Naive thymus-derived CD4-positive, alpha-beta T cell (primary cell): ENCODE data around the gene SINHCAF. TPM values are rescaled to one million over a fixed set of nuclear protein-coding genes. Genes with fewer than 3 reads are reported as not detected.

Experiments used
- ATAC-seq: fragments of 150-1000 bp; cut with Tn5 transposase; 2 replicates; pipeline ENCODE4 v1.10.0; 2021; ENCODE audit warnings: mild to moderate bottlenecking, moderate library complexity
- CTCF ChIA-PET: fragments of 350-600 bp; sonication (Branson Sonifier 250); formaldehyde crosslinking; loops from one replicate; lab custom pipeline; 2021; ENCODE audit warnings: antibody characterized with exemption; lab: Charles Lee
- POLR2A ChIA-PET: fragments of 350-600 bp; sonication (Branson Sonifier 250); formaldehyde crosslinking; loops from one replicate; lab custom pipeline; 2021; ENCODE audit warnings: antibody characterized with exemption, inconsistent platforms; lab: Charles Lee
- DNase-seq, 9 donors: peaks; one replicate each; pipeline versions ENCODE4 v3.0.0 to v3.0.0-alpha.2; 2020 to 2022; ENCODE audit warnings: mixed read lengths in 1 of 9
- H3K27ac ChIP-seq: one replicate; pipeline ENCODE4 v1.7.0; 2013; ENCODE audit warnings: mild to moderate bottlenecking, low read depth, low read length, moderate library complexity
- H3K27me3 ChIP-seq, 2 donors: one replicate each; pipeline ENCODE4 v1.7.0; 2013; ENCODE audit warnings: low read length in 2 of 2, mild to moderate bottlenecking in 2 of 2, moderate library complexity in 2 of 2; ENCODE audit not compliant: control insufficient read depth in 2 of 2, insufficient read depth in 2 of 2
- H3K36me3 ChIP-seq, 3 experiments: 1 replicate in 2 of 3; 2 replicates in 1 of 3; pipeline ENCODE4 v1.7.0; 2013; ENCODE audit warnings: low read length in 3 of 3, mild to moderate bottlenecking in 3 of 3, moderate library complexity in 1 of 3; ENCODE audit not compliant: insufficient read depth in 3 of 3, control insufficient read depth in 2 of 3
- H3K4me1 ChIP-seq, 2 donors: one replicate each; pipeline ENCODE4 v1.7.0; 2013; ENCODE audit warnings: low read length in 2 of 2, mild to moderate bottlenecking in 2 of 2, moderate library complexity in 1 of 2; ENCODE audit not compliant: control insufficient read depth in 2 of 2, insufficient read depth in 2 of 2
- H3K4me3 ChIP-seq: 2 replicates; pipeline ENCODE4 v1.7.0; 2013; ENCODE audit warnings: mild to moderate bottlenecking, low read length
- H3K9me3 ChIP-seq, 3 experiments: 1 replicate in 2 of 3; 2 replicates in 1 of 3; pipeline ENCODE4 v1.7.0; 2013; ENCODE audit warnings: low read length in 3 of 3; ENCODE audit not compliant: control insufficient read depth in 2 of 3
- H3K27ac Mint-ChIP-seq, 9 donors: one replicate each; pipeline ENCODE4 v1.8.0; 2020 to 2022; ENCODE audit warnings: mixed read lengths in 9 of 9, mild to moderate bottlenecking in 8 of 9, moderate library complexity in 5 of 9, inconsistent platforms in 2 of 9
- H3K27me3 Mint-ChIP-seq, 5 donors: one replicate each; pipeline ENCODE4 v1.8.0; 2021 to 2022; ENCODE audit warnings: mixed read lengths in 5 of 5, mild to moderate bottlenecking in 1 of 5
- H3K36me3 Mint-ChIP-seq, 5 donors: one replicate each; pipeline ENCODE4 v1.8.0; 2020 to 2022; ENCODE audit warnings: mixed read lengths in 5 of 5, mild to moderate bottlenecking in 3 of 5, inconsistent platforms in 1 of 5
- H3K4me1 Mint-ChIP-seq, 7 donors: one replicate each; pipeline ENCODE4 v1.8.0; 2020 to 2022; ENCODE audit warnings: mixed read lengths in 7 of 7, mild to moderate bottlenecking in 3 of 7, inconsistent platforms in 1 of 7
- H3K4me3 Mint-ChIP-seq, 10 donors: one replicate each; pipeline ENCODE4 v1.8.0; 2020 to 2022; ENCODE audit warnings: mild to moderate bottlenecking in 10 of 10, mixed read lengths in 10 of 10, moderate library complexity in 6 of 10, inconsistent platforms in 2 of 10
- H3K9me3 Mint-ChIP-seq, 11 donors: one replicate each; pipeline ENCODE4 v1.8.0; 2020 to 2022; ENCODE audit warnings: mixed read lengths in 11 of 11, mild to moderate bottlenecking in 4 of 11, inconsistent platforms in 1 of 11, moderate library complexity in 1 of 11
- intact Hi-C, 2 donors: fragments of 100-400 bp; cut with micrococcal nuclease; formaldehyde crosslinking; loops; one replicate each; pipeline ENCODE4 v1.15.1; 2023
- polyA plus RNA-seq, 2 donors: library from polyadenylated mRNA; unstranded; fragments of 300-500 nt; fragmentation: Illumina TruSeq; gene quantifications; one replicate each; pipeline ENCODE4 v1.2.3, GENCODE V29; 2021
- total RNA-seq, 6 experiments: library from RNA in 5 of 6; stranded (reverse) in 5 of 6; gene quantifications; 1 replicate in 5 of 6; 2 replicates in 1 of 6; pipeline ENCODE4 v1.2.3 and lab custom pipeline; 2021 to 2026

The SINHCAF gene
- total and polyA plus RNA-seq, 7 experiments from 2014 or later = 47.9 to 114 (median 90.8) TPM

GRCh38 chr12:31339831-31340622 is 14.1 kb upstream of the SINHCAF start:
- Histone ChIP-seq H3K9me3 (no peaks in the 10 kb centered on the region), H3K36me3 (no peaks in the 10 kb centered on the region), H3K4me3 (no peak overlapping the region), H3K4me1 (no peaks in the 10 kb centered on the region), H3K27ac (no peak overlapping the region), H3K27me3 (no peaks in the 10 kb centered on the region)
- intact Hi-C loops = no loop called here
- POLR2A ChIA-PET = no interaction called here
- no peak for DNase-seq
- CTCF ChIA-PET = interaction anchor here (0.6 kb wide), 1 partner anchor 23 kb away, joined by 4 read pairs; no protein-coding TSS in a partner anchor
- no peak overlapping the region for H3K4me3 Mint-ChIP-seq
- H3K4me1 Mint-ChIP-seq = no peaks in the 10 kb centered on the region
- H3K9me3 Mint-ChIP-seq = peaks cover 0 to 1% (median 0%) of the 10 kb centered on the region in 11 donors
- H3K36me3 Mint-ChIP-seq = no peaks in the 10 kb centered on the region
- H3K27me3 Mint-ChIP-seq = peaks cover 0 to 3% (median 0%) of the 10 kb centered on the region in 5 donors
- ATAC-seq = no peak
- H3K27ac Mint-ChIP-seq = no peak overlapping the region

GRCh38 chr12:31337952-31338351 is 12.0 kb upstream of the SINHCAF start:
- intact Hi-C loops = no loop called here
- H3K9me3 Mint-ChIP-seq = peaks cover 0 to 1% (median 0%) of the 10 kb centered on the region in 11 donors
- H3K27ac ChIP-seq = no peak overlapping the region
- CTCF ChIA-PET = interaction anchor here (1.2 kb wide), 1 partner anchor 66 kb away, joined by 4 read pairs; no protein-coding TSS in a partner anchor
- POLR2A ChIA-PET = interaction anchor here (2.0 kb wide), 1 partner anchor 12 kb away, joined by 4 read pairs; no protein-coding TSS in a partner anchor
- no peaks in the 10 kb centered on the region for H3K36me3 ChIP-seq
- peaks cover 0 to 5% (median 0%) of the 10 kb centered on the region in 5 donors for H3K27me3 Mint-ChIP-seq
- no peaks in the 10 kb centered on the region for H3K36me3 Mint-ChIP-seq
- no peak overlapping the region for H3K4me3 ChIP-seq
- no peaks in the 10 kb centered on the region for H3K4me1 ChIP-seq
- no peak overlapping the region for H3K4me3 Mint-ChIP-seq
- no peak for ATAC-seq
- H3K9me3 ChIP-seq = no peaks in the 10 kb centered on the region
- H3K27me3 ChIP-seq = no peaks in the 10 kb centered on the region
- H3K27ac Mint-ChIP-seq = no peak overlapping the region
- no peaks in the 10 kb centered on the region for H3K4me1 Mint-ChIP-seq
- no peak for DNase-seq

- H3K36me3 Mint-ChIP-seq = no peaks in the 10 kb centered on the region
- no peak overlapping the region for H3K27ac Mint-ChIP-seq
- DNase-seq (no peak), ATAC-seq (no peak)
- H3K9me3 Mint-ChIP-seq = peaks cover 0 to 1% (median 0%) of the 10 kb centered on the region in 11 donors
- POLR2A ChIA-PET = interaction anchor here (0.5 kb wide), 1 partner anchor 516 kb away, joined by 3 read pairs; no protein-coding TSS in a partner anchor
- no peak overlapping the region for H3K27ac ChIP-seq
- peaks cover 0 to 28% (median 0%) of the 10 kb centered on the region in 5 donors for H3K27me3 Mint-ChIP-seq
- CTCF ChIA-PET = interaction anchor here (0.6 kb wide), 1 partner anchor 30 kb away, joined by 3 read pairs; no protein-coding TSS in a partner anchor
- no peaks in the 10 kb centered on the region for H3K27me3 ChIP-seq
- intact Hi-C loops = no loop called here
- no peak overlapping the region for H3K4me3 Mint-ChIP-seq
- H3K9me3 ChIP-seq = no peaks in the 10 kb centered on the region
- H3K4me1 ChIP-seq = no peaks in the 10 kb centered on the region
- H3K4me1 Mint-ChIP-seq = peaks cover 0 to 10% (median 0%) of the 10 kb centered on the region in 7 donors
- no peaks in the 10 kb centered on the region for H3K36me3 ChIP-seq
- no peak overlapping the region for H3K4me3 ChIP-seq
These were observed 5.3 kb upstream of the SINHCAF start for GRCh38 chr12:31331242-31331641.

- Mint-ChIP-seq H3K4me1 (peaks cover 11 to 27% (median 16%) of the 10 kb centered on the region in 7 donors), H3K27ac (peak overlapping the region; percentile 81 to 99 (median 93)), H3K9me3 (peaks cover 0 to 4% (median 0%) of the 10 kb centered on the region in 11 donors), H3K4me3 (peak overlapping the region in 9 of 10 donors; percentile 89 to 99 (median 96)), H3K36me3 (peaks cover 0 to 6% (median 0%) of the 10 kb centered on the region in 5 donors), H3K27me3 (peaks cover 0 to 22% (median 0%) of the 10 kb centered on the region in 5 donors)
- intact Hi-C loops = loop anchor here (1.0 to 10.0 kb wide), 22 partner anchors 10 to 1946 kb away; partner anchors contain the start of genes CAPRIN2 (in 2 of the 2), DNM1L (in 2 of the 2), YARS2 (in 2 of the 2) and AMN1 (in 1 of the 2)
- Histone ChIP-seq H3K27me3 (no peaks in the 10 kb centered on the region), H3K4me1 (peaks cover 5 to 13% of the 10 kb centered on the region in 2 donors), H3K9me3 (no peaks in the 10 kb centered on the region), H3K36me3 (peaks cover 0 to 17% (median 0%) of the 10 kb centered on the region in 3 experiments), H3K27ac (peak overlapping the region; percentile 93), H3K4me3 (peak overlapping the region; percentile 82)
- DNase-seq = peak in 1 of 9 donors; percentile 10
- ChIA-PET POLR2A (interaction anchor here (0.6 to 1.4 kb wide), 8 partner anchors 9 to 676 kb away, joined by 3 to 5 read pairs (median 4); partner anchors contain the start of gene IPO8), CTCF (interaction anchor here (0.6 kb wide), 1 partner anchor 147 kb away, joined by 3 read pairs; no protein-coding TSS in a partner anchor)
- no peak for ATAC-seq
These were observed 1.0 kb upstream of the SINHCAF start for GRCh38 chr12:31326736-31327659.

- POLR2A ChIA-PET = interaction anchor here (0.6 to 1.4 kb wide), 4 partner anchors 30 to 676 kb away, joined by 3 to 5 read pairs (median 4); partner anchors contain the start of gene IPO8
- Mint-ChIP-seq H3K9me3 (peaks cover 0 to 4% (median 0%) of the 10 kb centered on the region in 11 donors), H3K27ac (peak overlapping the region; percentile 81 to 99 (median 93)), H3K27me3 (peaks cover 0 to 12% (median 0%) of the 10 kb centered on the region in 5 donors), H3K36me3 (peaks cover 0 to 6% (median 0%) of the 10 kb centered on the region in 5 donors), H3K4me3 (peak overlapping the region; percentile 89 to 99 (median 96)), H3K4me1 (peaks cover 26 to 41% (median 31%) of the 10 kb centered on the region in 7 donors)
- CTCF ChIA-PET = interaction anchor here (0.6 kb wide), 1 partner anchor 37 kb away, joined by 3 read pairs; no protein-coding TSS in a partner anchor
- H3K9me3 ChIP-seq = no peaks in the 10 kb centered on the region
- peak overlapping the region; percentile 93 for H3K27ac ChIP-seq
- intact Hi-C loops = loop anchor here (2.0 to 10.0 kb wide), 10 partner anchors 77 to 1945 kb away; partner anchors contain the start of genes DDX11 (in 2 of the 2), AMN1 (in 1 of the 2), ERGIC2 (in 1 of the 2) and ETFBKMT (in 1 of the 2)
- H3K36me3 ChIP-seq = peaks cover 0 to 17% (median 0%) of the 10 kb centered on the region in 3 experiments
- ATAC-seq (no peak), DNase-seq (peak in 1 of 9 donors; percentile 61)
- H3K4me3 ChIP-seq = peak overlapping the region; percentile 82
- no peaks in the 10 kb centered on the region for H3K27me3 ChIP-seq
- H3K4me1 ChIP-seq = peaks cover 5 to 27% of the 10 kb centered on the region in 2 donors
These were observed 450 bp downstream of the SINHCAF start for GRCh38 chr12:31325524-31325875.
